ENCODE results near the gene ZNF581. TPM values are rescaled to one million over a fixed set of nuclear protein-coding genes. Genes with fewer than 3 reads are reported as not detected.
A peak's percentile ranks its signal among the peaks of the same experiment; 100 is the strongest.

Gene ZNF581
- total RNA-seq, 1 donor from 2014 or later: 24.7 TPM

GRCh38 chr19:55689411-55690108 lies 46.1 kb downstream of the ZNF581 start:
- Mint-ChIP-seq H3K27ac (ENCODE audit: unreplicated experiment) (no peak overlapping the region), H3K4me1 (ENCODE audit: low read depth) (peaks cover 6% of the 10 kb centered on the region), H3K4me3 (ENCODE audit: unreplicated experiment) (no peak overlapping the region)

GRCh38 chr19:55690109-55690768 lies 46.8 kb downstream of the ZNF581 start:
- peak; percentile 77 for DNase-seq (ENCODE audit: low spot score)
- TF ChIP-seq CTCF (IDR thresholded peaks at IDR 0.05): no peak
- Mint-ChIP-seq H3K9me3 (ENCODE audit: low read depth) (no peaks in the 10 kb centered on the region), H3K27ac (ENCODE audit: unreplicated experiment) (no peak overlapping the region), H3K36me3 (ENCODE audit: low read depth) (peaks cover 15% of the 10 kb centered on the region), H3K27me3 (ENCODE audit: low read depth) (no peaks in the 10 kb centered on the region), H3K4me1 (ENCODE audit: low read depth) (peaks cover 6% of the 10 kb centered on the region), H3K4me3 (ENCODE audit: unreplicated experiment) (no peak overlapping the region)

More at GRCh38 chr19:55689411-55690108, 46.1 kb downstream of the ZNF581 start:
- no peak for TF ChIP-seq CTCF (IDR thresholded peaks at IDR 0.05)
- no peaks in the 10 kb centered on the region for H3K27me3 Mint-ChIP-seq (ENCODE audit: low read depth)
- H3K9me3 Mint-ChIP-seq (ENCODE audit: low read depth): no peaks in the 10 kb centered on the region
- peaks cover 15% of the 10 kb centered on the region for H3K36me3 Mint-ChIP-seq (ENCODE audit: low read depth)
- DNase-seq (ENCODE audit: low spot score): peak; percentile 91

GRCh38 chr19:55690769-55691545 lies 47.5 kb downstream of the ZNF581 start:
- peak; percentile 91 for DNase-seq (ENCODE audit: low spot score)
- Mint-ChIP-seq H3K4me1 (ENCODE audit: low read depth) (peaks cover 6% of the 10 kb centered on the region), H3K9me3 (ENCODE audit: low read depth) (no peaks in the 10 kb centered on the region), H3K27ac (ENCODE audit: unreplicated experiment) (no peak overlapping the region), H3K36me3 (ENCODE audit: low read depth) (peaks cover 18% of the 10 kb centered on the region), H3K27me3 (ENCODE audit: low read depth) (no peaks in the 10 kb centered on the region), H3K4me3 (ENCODE audit: unreplicated experiment) (no peak overlapping the region)
- no peak for TF ChIP-seq CTCF (IDR thresholded peaks at IDR 0.05)

- no peaks in the 10 kb centered on the region for H3K27me3 Mint-ChIP-seq (ENCODE audit: low read depth)
These were observed 48.4 kb downstream of the ZNF581 start for GRCh38 chr19:55691561-55692481.

More at GRCh38 chr19:55691561-55692481, 48.4 kb downstream of the ZNF581 start:
- no peak for TF ChIP-seq CTCF (IDR thresholded peaks at IDR 0.05)
- no peak overlapping the region for H3K4me3 Mint-ChIP-seq (ENCODE audit: unreplicated experiment)
- peak; percentile 85 for DNase-seq (ENCODE audit: low spot score)
- H3K9me3 Mint-ChIP-seq (ENCODE audit: low read depth): no peaks in the 10 kb centered on the region
- H3K27ac Mint-ChIP-seq (ENCODE audit: unreplicated experiment): no peak overlapping the region
- no peaks in the 10 kb centered on the region for H3K4me1 Mint-ChIP-seq (ENCODE audit: low read depth)
- peaks cover 17% of the 10 kb centered on the region for H3K36me3 Mint-ChIP-seq (ENCODE audit: low read depth)
